HG02678 (cell line): ENCODE measurements around the gene NGEF.
A peak's percentile ranks its signal among the peaks of the same experiment; 100 is the strongest.

Experiments used
- ATAC-seq: cut with Tn5 transposase; IDR thresholded peaks from one replicate; pipeline ENCODE4 v1.9.1; 2021; ENCODE audit warnings: mild to moderate bottlenecking, moderate library complexity; ENCODE audit not compliant: unreplicated experiment

The NGEF gene

DNA sequence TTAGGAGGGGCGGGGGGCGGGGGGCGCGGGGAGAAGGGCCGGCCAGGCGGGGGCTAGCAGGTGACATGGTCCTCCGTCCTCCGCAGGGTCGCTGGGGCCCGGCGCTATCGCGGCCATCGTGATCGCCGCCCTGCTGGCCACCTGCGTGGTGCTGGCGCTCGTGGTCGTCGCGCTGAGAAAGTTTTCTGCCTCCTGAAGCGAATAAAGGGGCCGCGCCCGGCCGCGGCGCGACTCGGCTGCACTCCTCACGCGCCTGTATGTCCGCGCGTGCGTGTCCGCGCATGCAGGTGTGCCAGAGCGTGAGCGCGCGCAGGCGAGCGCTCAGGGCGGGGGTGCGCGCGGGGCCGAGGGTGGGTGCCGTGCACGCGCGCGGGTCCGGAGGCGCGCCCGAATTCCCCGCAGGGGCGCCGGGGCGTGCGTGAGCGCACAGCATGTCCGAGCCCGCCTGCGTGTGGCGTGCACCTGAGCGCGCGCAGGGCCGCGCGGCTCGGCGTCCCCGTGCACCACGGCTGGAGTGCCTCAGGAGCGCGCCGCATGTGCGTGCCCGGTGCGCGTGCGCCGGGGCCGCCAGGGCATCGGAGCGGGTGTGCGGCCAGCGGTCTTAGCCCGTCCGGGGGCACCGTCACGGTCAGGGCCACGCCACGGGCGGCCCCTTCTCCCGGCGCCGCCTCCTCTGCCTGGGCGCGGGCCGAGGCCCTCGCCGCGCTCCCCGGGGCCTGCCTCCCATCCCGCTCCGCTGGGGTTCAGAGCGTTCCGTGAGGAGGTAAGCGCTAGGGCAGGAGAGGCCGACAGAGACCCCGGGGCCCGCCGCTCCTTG lies 136.7 kb downstream of the NGEF start:
- ATAC-seq: peak; percentile 41

- no peak for ATAC-seq
Measured at GRCh38 chr2:232875256-232876121, 137.6 kb downstream of the NGEF start.

DNA sequence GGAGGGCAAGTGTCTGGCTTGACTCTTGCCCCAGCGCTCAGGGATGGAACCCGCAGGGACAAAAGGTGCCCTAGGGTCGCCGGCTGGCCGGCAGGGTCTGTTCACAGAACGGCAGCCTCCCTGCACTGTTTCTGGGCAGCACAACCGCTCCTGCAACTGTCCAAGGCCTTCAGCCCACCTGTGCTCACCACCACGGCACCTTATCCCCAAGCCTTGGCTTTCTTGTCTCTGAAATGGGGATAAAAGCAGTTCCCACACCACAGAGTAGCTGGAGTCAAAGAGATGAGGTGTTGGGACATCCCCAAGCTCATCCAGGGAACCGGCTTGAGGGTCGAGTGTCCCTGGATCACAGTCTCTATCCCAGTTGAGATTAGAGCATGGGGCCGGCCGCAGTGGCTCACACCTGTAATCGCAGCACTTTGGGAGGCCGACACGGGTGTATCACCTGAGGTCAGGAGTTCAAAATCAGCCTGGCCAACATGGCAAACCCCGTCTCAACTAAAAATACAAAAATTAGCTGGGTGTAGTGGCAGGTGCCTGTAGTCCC lies 138.3 kb downstream of the NGEF start:
- no peak for ATAC-seq

DNA sequence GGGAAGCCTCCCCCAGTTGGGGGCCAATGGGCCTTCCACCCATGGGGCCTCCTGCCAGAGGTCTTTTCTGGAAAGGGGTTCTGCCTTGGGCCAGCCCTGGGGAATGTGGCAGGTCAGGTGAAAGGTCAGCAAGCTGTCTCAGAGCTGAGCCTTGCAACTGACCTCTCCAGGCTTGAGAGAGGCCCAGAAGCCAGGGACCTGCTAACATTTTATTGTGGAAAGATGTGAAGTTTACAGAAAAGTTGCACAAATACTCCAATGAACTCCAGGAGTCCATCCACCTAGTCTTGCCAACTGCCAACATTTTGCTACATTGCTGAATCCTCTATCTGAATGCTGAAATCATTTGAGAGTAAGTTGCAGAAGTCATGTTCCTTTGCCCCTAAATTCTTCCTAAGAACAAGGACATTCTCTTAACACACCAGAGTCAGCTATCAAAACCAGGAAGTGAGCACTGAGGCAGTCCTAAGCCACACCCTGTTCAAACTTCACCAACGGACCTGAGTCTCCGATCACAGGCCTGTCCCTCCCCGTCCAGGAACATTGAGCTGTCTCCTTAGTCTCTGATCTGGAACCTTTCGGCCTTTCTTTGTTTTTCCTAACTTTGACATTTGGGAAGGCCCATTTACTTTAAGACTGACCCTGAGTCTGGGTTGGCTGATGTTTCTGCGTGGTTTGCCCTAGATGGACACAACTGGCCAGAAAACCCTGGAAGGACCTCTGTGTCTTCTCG lies 139.0 kb downstream of the NGEF start:
- no peak for ATAC-seq

DNA sequence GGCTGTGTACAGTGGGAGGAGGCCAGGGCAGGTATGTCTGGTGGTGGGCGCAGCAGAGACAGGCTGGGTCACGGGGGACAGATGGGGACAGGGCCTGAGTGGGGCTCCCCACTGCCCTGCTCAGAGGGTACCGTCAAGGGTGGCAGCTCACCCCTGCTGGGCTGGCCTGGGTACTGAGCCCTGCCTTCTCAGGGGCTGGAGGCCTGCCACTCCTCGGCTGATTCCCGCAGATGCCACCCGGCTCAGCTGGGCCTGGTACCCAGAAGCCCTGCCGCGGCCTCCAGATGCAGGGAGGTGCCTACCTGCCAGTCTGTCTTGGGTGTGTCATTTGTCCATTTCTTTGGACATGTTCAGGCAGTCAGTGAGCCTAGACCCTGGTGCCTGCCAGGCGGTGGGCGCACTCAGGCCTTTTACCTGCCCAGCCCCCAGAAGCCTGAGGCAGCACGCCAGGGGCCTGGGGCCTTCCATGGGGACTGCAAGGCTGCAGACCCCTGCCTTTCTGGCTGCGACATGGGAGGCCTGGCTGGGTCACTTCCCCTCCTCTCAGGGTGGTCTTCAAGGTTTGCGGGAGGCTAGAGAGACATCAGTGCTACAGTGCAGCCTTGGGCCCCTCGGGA lies 139.7 kb downstream of the NGEF start:
- ATAC-seq: no peak

GRCh38 chr2:232872826-232873225 lies 140.2 kb downstream of the NGEF start:
- no peak for ATAC-seq

DNA sequence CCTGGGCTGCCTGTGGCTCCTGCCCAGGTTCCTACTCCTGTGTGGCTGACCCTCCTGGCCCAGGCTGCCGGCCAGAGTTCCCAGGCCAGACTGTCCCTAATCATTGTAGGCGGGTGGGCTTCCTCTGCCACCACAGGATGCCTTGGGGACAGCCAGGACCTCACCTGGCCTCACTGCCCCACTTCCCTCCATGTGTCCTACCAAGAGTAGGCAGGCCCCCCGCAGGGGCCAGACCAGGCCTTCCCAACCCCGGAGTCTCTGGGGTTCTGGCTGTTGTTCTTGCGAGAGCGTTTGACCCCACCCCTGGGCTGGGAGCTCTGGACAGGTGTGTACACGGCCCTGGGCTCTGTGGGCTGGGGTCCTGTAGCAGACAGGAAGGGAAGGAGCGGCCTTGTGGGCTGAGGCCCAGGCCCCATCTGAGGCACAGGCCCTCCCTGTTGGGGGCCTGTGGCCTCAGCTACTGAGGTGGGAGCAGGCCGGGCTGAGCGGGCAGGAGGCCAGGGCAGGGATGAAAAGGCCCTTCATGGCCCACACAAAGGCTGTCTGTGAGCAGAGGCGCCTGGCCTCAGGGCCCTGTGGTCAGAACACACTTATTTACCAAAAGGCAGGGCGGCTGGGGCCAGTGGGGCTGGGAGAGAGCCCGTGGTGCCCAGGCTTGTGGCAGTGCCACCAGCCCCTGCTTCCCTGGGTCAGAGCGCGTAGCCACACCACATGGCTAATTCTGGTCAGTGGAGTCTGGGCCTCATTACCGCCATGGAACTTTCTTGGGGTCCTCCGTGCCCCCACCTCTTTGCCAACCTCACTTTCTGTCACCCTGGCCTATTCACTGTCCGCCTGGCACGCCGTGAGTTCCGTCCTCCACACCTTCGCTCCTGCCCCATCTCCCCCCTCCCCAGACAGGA lies 141.0 kb downstream of the NGEF start:
- ATAC-seq: no peak

- no peak for ATAC-seq
Measured at GRCh38 chr2:232871418-232871834, 141.6 kb downstream of the NGEF start.

GRCh38 chr2:232870766-232871371 lies 142.2 kb downstream of the NGEF start:
- no peak for ATAC-seq

- ATAC-seq: no peak
Measured at GRCh38 chr2:232870018-232870765, 142.9 kb downstream of the NGEF start, which contains the start of gene SNORC. SNORC (plus strand) TSS chr2:232870264; CDS start chr2:232870342, 78 bp downstream.

GRCh38 chr2:232869138-232870017 lies 143.7 kb downstream of the NGEF start:
- no peak for ATAC-seq

- ATAC-seq: no peak
Measured at GRCh38 chr2:232866104-232866503, 147.0 kb downstream of the NGEF start.

- ATAC-seq: no peak
Measured at GRCh38 chr2:232865165-232865564, 147.9 kb downstream of the NGEF start.

GRCh38 chr2:232863996-232864395 lies 149.1 kb downstream of the NGEF start:
- no peak for ATAC-seq

DNA sequence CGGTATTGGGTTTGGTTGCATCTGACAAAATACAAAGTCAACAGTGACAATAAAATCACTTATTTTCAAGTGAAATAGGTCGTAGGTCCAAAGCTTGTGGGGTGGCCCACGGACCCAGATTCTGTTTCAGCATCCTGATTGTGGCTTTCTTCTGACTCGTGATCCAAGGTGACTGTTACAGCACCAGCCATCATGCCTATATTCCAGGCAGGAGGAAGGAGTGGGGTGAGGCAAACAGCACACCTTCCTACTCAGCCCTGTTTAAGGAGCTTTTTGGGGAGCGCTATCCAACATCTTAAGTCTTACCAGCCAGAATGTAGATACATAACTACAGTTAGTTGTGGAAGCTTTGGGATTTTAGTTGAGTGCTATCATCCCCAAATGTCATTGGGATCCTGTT lies 151.7 kb downstream of the NGEF start:
- ATAC-seq: no peak

DNA sequence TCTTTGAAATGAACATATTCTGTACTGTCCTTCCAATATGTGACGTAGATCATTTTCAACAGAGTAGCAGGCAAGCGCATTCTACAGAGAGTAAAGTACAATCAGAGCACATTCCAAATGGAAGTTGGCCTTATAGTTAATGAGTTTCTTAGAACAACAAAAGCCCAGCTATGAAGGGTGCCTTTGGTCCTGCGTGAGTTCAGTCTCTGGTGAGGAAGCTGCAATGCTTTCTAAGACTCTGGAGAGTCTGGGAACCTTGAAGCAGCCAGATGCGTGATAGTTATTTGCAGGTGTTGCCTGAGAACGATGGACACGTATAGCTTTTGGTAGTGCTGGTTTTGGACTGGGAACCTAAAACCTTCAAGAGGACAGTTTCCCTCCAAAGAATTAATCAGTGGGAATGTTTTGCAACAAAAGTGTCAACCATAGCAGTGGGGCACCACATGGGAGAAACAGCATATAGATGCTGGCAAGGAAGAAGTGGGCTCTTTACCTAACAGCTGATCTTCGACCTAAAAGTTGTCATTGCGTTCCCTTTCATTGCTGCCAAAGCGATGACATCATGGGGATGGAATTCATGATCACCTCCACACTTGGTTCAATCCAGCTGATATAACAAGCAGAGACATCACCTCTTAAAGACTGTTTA lies 152.3 kb downstream of the NGEF start:
- ATAC-seq: no peak

DNA sequence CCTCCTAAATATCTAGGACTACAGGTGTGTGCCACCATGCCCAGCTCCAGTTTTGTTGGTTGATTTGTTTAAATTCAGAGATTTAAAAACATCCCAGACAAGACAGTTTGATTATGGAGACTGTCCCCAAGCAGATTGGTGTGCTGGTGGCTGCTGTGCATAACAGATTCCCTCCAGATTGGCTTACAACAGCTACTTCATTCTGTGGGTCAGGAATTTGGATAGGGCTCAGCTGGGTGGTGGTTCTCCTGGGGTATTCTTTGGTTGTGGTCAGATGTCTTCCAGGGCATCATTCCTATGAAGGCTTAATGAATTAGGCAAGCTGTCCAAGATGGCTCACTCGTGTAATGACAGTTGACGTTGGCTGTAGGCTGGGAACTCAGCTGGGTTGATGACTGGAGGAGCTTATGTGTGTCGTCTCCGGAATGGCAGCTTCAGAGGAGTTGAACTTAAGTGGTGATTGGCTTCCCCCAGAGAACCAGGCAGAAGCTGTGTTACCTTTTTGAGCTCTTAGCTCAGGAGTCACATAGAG lies 153.6 kb downstream of the NGEF start:
- no peak for ATAC-seq
